Prostate gland (tissue), 2 donors: ENCODE measurements around the gene BTBD10. TPM values are rescaled to one million over a fixed set of nuclear protein-coding genes. Genes with fewer than 3 reads are reported as not detected.
A peak's percentile ranks its signal among the peaks of the same experiment; 100 is the strongest.

Source experiments
- DNase-seq: peaks from one replicate; pipeline ENCODE4 v3.0.0-alpha.2; 2019; ENCODE audit warnings: low spot score
- H3K27ac ChIP-seq, 2 donors: fragments of 200-600 bp; sonication (generic); 2 replicates each; pipeline ENCODE4 v1.5.1; 2017 to 2019
- H3K27me3 ChIP-seq: fragments of 200-600 bp; sonication (generic); replicated peaks from 2 replicates; pipeline ENCODE4 v1.5.1; 2019; ENCODE audit not compliant: insufficient read depth
- H3K36me3 ChIP-seq, 2 donors: fragments of 200-600 bp; sonication (generic); 1 replicate in 1 of 2; 2 replicates in 1 of 2; pipeline versions ENCODE4 v1.5.1 to v1.8.1; 2017 to 2019
- H3K4me1 ChIP-seq: fragments of 200-600 bp; sonication (generic); replicated peaks from 2 replicates; pipeline ENCODE4 v1.5.1; 2019
- H3K4me3 ChIP-seq, 2 donors: fragments of 200-600 bp; sonication (generic); 2 replicates each; pipeline ENCODE4 v1.5.1; 2017 to 2019
- H3K9me3 ChIP-seq: fragments of 200-600 bp; sonication (generic); 2 replicates; pipeline ENCODE4 v1.5.1; 2017
- CTCF ChIP-seq, 4 experiments: fragments of 200-600 bp in 2 of 4; fragments of 450-650 bp in 2 of 4; sonication (generic) in 2 of 4; IDR thresholded peaks; 1 replicate in 3 of 4; 2 replicates in 1 of 4; pipeline ENCODE4 v1.5.1; 2016 to 2019; ENCODE audit warnings: antibody characterized with exemption in 4 of 4, mild to moderate bottlenecking in 2 of 4, moderate library complexity in 2 of 4
- POLR2A ChIP-seq: fragments of 450-650 bp; IDR thresholded peaks from one replicate; pipeline ENCODE4 v1.6.1; 2016; ENCODE audit warnings: antibody characterized with exemption, mild to moderate bottlenecking
- POLR2AphosphoS5 ChIP-seq: sonication (generic); formaldehyde crosslinking; IDR thresholded peaks from one replicate; pipeline ENCODE4 v1.6.1; 2017; ENCODE audit warnings: antibody characterized with exemption
- WGBS: methylation state at CpG from one replicate; pipeline ENCODE4 v1.1.5; 2018; 5-methylcytosine and 5-hydroxymethylcytosine counted together
- intact Hi-C: fragments of 100-400 bp; cut with DNase I; formaldehyde crosslinking; loops from one replicate; pipeline ENCODE4 v1.14.2; 2022
- total RNA-seq, 2 donors: library from RNA; depleted of rRNA; stranded (reverse); fragments of >200 nt; gene quantifications; one replicate each; pipeline ENCODE4 v1.1.0, GENCODE V29; 2016

Gene BTBD10
- total RNA-seq, 2 donors from 2014 or later, result 21.9 to 31.8 TPM

GRCh38 chr11:13494051-13494450, 31.0 kb upstream of the BTBD10 start:
- H3K4me1 ChIP-seq, result no peaks in the 10 kb centered on the region
- no peaks in the 10 kb centered on the region for H3K9me3 ChIP-seq
- H3K4me3 ChIP-seq, result no peak overlapping the region
- H3K36me3 ChIP-seq, result no peaks in the 10 kb centered on the region
- intact Hi-C loops, result no loop called here
- 61% methylated on average over 3 of the region's 3 CpGs for WGBS
- no peak for TF ChIP-seq POLR2AphosphoS5
- no peak overlapping the region for H3K27ac ChIP-seq
- DNase-seq, result no peak
- no peaks in the 10 kb centered on the region for H3K27me3 ChIP-seq

- Histone ChIP-seq H3K36me3 (no peaks in the 10 kb centered on the region), H3K4me1 (no peaks in the 10 kb centered on the region), H3K27ac (no peak overlapping the region), H3K9me3 (no peaks in the 10 kb centered on the region), H3K4me3 (no peak overlapping the region), H3K27me3 (no peaks in the 10 kb centered on the region)
- intact Hi-C loops, result no loop called here
- DNase-seq, result no peak
- TF ChIP-seq POLR2A, result no peak
- TF ChIP-seq CTCF (IDR thresholded peaks at IDR 0.05), result no peak
- TF ChIP-seq POLR2AphosphoS5, result no peak
- WGBS, result 79% methylated on average over 5 of the region's 5 CpGs
Observed at GRCh38 chr11:13487661-13488030, 24.6 kb upstream of the BTBD10 start.

DNA sequence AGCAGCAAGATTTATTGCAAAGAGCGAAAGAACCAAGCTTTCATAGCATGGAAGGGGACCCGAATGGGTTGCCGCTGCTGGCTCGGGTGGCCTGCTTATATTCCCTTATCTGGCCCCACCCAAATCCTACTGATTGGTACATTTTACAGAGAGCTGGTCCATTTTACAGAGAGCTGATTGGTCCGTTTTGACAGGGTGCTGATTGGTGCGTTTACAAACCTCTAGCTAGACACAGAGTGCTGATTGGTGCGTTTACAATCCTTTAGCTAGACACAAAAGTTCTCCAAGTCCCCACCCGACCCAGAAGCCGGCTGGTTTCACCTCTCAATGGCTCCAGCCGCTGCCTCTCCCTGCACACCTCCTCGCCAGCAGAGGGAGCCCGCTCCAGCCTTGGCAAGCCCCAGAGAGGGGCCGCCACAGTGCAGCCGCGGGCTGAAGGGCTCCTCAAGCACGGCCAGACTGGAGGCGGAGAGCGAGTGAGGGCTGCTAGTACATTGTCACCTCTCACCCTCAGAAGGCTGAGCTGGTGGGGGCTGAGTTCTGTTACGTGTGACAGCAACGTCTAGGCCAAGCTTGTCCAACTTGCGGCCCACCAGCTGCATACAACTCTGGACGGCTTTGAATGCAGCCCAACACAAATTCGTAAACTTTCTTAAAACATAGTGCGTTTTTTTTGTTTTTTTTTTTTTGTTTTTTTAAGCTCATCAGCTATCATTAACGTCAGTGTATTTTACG, 24.1 kb upstream of the BTBD10 start:
- 76% methylated on average over 26 of the region's 26 CpGs for WGBS
- DNase-seq, result no peak

DNA sequence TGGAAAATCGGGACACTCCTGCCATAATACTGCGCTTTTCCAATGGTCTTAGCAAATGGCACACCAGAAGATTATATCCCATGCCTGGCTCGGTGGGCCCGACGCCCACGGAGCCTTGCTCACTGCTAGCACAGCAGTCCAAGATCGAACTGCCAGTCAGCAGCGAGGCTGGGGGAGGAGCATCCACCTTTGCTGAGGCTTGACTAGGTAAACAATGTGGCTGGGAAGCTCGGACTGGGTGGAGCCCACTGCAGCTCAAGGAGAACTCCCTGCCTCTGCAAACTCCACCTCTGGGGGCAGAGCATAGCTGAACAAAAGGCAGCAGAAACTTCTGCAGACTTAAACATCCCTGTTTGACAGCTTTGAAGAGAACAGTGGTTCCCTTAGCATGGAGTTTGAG, 17.2 kb upstream of the BTBD10 start:
- intact Hi-C loops, result no loop called here
- Histone ChIP-seq H3K27ac (peak overlapping the region in 1 of 2 donors; percentile 27), H3K9me3 (no peaks in the 10 kb centered on the region), H3K36me3 (no peaks in the 10 kb centered on the region), H3K4me1 (no peaks in the 10 kb centered on the region), H3K27me3 (no peaks in the 10 kb centered on the region), H3K4me3 (no peak overlapping the region)
- no peak for DNase-seq
- WGBS, result 85% methylated on average over 9 of the region's 9 CpGs
- TF ChIP-seq POLR2A (no peak), POLR2AphosphoS5 (peak; percentile 3)

More for the DNA sequence above, 24.1 kb upstream of the BTBD10 start:
- Histone ChIP-seq H3K4me3 (no peak overlapping the region), H3K36me3 (no peaks in the 10 kb centered on the region), H3K27ac (no peak overlapping the region), H3K4me1 (no peaks in the 10 kb centered on the region), H3K27me3 (no peaks in the 10 kb centered on the region), H3K9me3 (no peaks in the 10 kb centered on the region)
- intact Hi-C loops, result no loop called here
- TF ChIP-seq CTCF (IDR thresholded peaks at IDR 0.05) (no peak), POLR2A (no peak), POLR2AphosphoS5 (no peak)

DNA sequence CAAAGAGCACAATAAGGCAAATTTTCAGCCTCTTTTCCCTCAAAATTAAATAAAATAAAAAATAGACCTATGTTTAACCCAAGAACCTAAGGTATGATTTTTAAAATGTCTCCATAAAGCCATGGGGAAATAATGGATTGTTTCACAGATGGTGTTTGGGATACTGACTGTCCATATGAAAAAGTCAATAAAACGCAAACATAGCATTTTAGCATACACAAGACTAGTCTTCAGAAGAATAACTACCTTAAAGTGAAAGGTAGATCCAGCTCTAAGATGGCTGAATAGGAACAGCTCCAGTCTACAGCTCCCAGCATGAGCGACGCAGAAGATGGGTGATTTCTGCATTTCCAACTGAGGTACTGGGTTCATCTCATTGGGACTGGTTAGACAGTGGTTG, 16.7 kb upstream of the BTBD10 start:
- Histone ChIP-seq H3K27me3 (no peaks in the 10 kb centered on the region), H3K27ac (no peak overlapping the region), H3K4me1 (no peaks in the 10 kb centered on the region), H3K36me3 (no peaks in the 10 kb centered on the region), H3K9me3 (no peaks in the 10 kb centered on the region), H3K4me3 (no peak overlapping the region)
- TF ChIP-seq POLR2AphosphoS5, result no peak
- TF ChIP-seq CTCF (IDR thresholded peaks at IDR 0.05), result no peak
- TF ChIP-seq POLR2A, result no peak
- intact Hi-C loops, result no loop called here
- no peak for DNase-seq
- WGBS, result 96% methylated on average over 3 of the region's 3 CpGs

DNA sequence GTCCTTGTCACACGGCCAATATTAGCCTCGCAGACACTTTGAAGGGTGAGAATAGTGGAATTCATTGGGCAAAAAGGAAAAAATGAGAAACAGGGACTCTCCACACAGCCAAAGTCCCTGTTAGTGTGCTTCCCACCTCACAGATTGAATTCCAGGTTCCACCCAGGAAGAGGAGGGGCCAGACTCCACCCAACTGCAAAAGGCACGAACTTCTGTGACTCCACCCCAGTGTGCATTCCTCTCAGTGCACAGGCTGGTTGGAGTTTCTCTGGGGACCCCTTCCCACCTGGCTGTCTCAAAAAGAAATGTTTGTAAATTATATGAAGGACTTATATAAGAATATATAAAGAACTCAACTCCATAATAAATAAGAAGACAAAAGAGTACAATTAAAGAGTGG, 12.1 kb upstream of the BTBD10 start:
- TF ChIP-seq POLR2AphosphoS5, result no peak
- no peak for TF ChIP-seq POLR2A
- no peak for TF ChIP-seq CTCF (IDR thresholded peaks at IDR 0.05)
- intact Hi-C loops, result no loop called here
- Histone ChIP-seq H3K27me3 (no peaks in the 10 kb centered on the region), H3K27ac (no peak overlapping the region), H3K4me3 (no peak overlapping the region), H3K4me1 (no peaks in the 10 kb centered on the region), H3K36me3 (no peaks in the 10 kb centered on the region), H3K9me3 (no peaks in the 10 kb centered on the region)
- 73% methylated on average over 3 of the region's 3 CpGs for WGBS
- DNase-seq, result no peak
